Endodermal cell (in vitro differentiated cells): ENCODE data around the gene MID1. TPM values are rescaled to one million over a fixed set of nuclear protein-coding genes. Genes with fewer than 3 reads are reported as not detected.

Experiments used
- DNase-seq: peaks from one replicate; pipeline ENCODE4 v3.0.0-alpha.2; 2017
- H3K27ac ChIP-seq: 2 replicates; pipeline ENCODE4 v1.5.1; 2013; ENCODE audit warnings: mild to moderate bottlenecking, low read depth, low read length, moderate library complexity
- H3K27me3 ChIP-seq: 2 replicates; pipeline ENCODE4 v1.6.1; 2013; ENCODE audit warnings: mild to moderate bottlenecking, low read length, moderate library complexity; ENCODE audit not compliant: insufficient read depth, control insufficient read depth, poor library complexity, severe bottlenecking
- H3K36me3 ChIP-seq: 2 replicates; pipeline ENCODE4 v1.7.0; 2013; ENCODE audit warnings: mild to moderate bottlenecking, low read length, moderate library complexity; ENCODE audit not compliant: control insufficient read depth, insufficient read depth
- H3K4me1 ChIP-seq: one replicate; pipeline ENCODE4 v1.7.0; 2013; ENCODE audit warnings: low read length; ENCODE audit not compliant: control insufficient read depth, insufficient read depth
- H3K4me3 ChIP-seq: 2 replicates; pipeline ENCODE4 v1.5.1; 2013; ENCODE audit warnings: mild to moderate bottlenecking, low read length, moderate library complexity
- H3K9ac ChIP-seq: 2 replicates; pipeline ENCODE4 v1.6.1; 2013; ENCODE audit warnings: mild to moderate bottlenecking, low read length, moderate library complexity; ENCODE audit not compliant: poor library complexity, severe bottlenecking; ENCODE audit errors: extremely low read depth
- H3K9me3 ChIP-seq: 2 replicates; pipeline ENCODE4 v1.6.1; 2013; ENCODE audit warnings: mild to moderate bottlenecking, low read length, moderate library complexity; ENCODE audit not compliant: control insufficient read depth
- H3K27ac Mint-ChIP-seq: 2 replicates; pipeline ENCODE4 v1.8.0; 2020; ENCODE audit warnings: mixed read lengths
- H3K27me3 Mint-ChIP-seq: 2 replicates; pipeline ENCODE4 v1.8.0; 2021; ENCODE audit warnings: mild to moderate bottlenecking, mixed read lengths; ENCODE audit not compliant: insufficient read depth
- H3K36me3 Mint-ChIP-seq: 2 replicates; pipeline ENCODE4 v1.8.0; 2020; ENCODE audit warnings: low read depth, mixed read lengths
- H3K4me1 Mint-ChIP-seq: 2 replicates; pipeline ENCODE4 v1.8.0; 2020; ENCODE audit warnings: mixed read lengths
- H3K4me3 Mint-ChIP-seq: 2 replicates; pipeline ENCODE4 v1.8.0; 2020; ENCODE audit warnings: mild to moderate bottlenecking, moderate library complexity, mixed read lengths
- H3K9me3 Mint-ChIP-seq: 2 replicates; pipeline ENCODE4 v1.8.0; 2020; ENCODE audit warnings: mild to moderate bottlenecking, mixed read lengths
- WGBS, 2 experiments: methylation state at CpG; one replicate each; pipeline versions ENCODE4 v1.1.5 to v1.1.7; 2013; ENCODE audit warnings: missing lambda C conversion rate in 2 of 2, mixed read lengths in 1 of 2; ENCODE audit not compliant: insufficient coverage in 1 of 2, insufficient read length in 1 of 2; 5-methylcytosine and 5-hydroxymethylcytosine counted together
- total RNA-seq, 2 donors: library from RNA; stranded (reverse); fragmentation: NEBNext Ultra II Directional in 1 of 2; extraction: Animal tissue kit (Norgen Biotek cat#: 25700) in 1 of 2; gene quantifications; 2 replicates in 1 of 2; 3 replicates in 1 of 2; pipeline ENCODE4 v1.2.1, GENCODE V29; 2021
- TF ChIP-seq, protein P1 (sequence below): fragments of 200-600 bp; sonication (generic); conservative IDR thresholded peaks from 2 replicates; pipeline ENCODE4 v1.5.0; 2021; ENCODE audit warnings: antibody characterized with exemption, mild to moderate bottlenecking

MID1 gene
- total RNA-seq, 2 donors from 2014 or later = 23.5 to 24.9 TPM

DNA sequence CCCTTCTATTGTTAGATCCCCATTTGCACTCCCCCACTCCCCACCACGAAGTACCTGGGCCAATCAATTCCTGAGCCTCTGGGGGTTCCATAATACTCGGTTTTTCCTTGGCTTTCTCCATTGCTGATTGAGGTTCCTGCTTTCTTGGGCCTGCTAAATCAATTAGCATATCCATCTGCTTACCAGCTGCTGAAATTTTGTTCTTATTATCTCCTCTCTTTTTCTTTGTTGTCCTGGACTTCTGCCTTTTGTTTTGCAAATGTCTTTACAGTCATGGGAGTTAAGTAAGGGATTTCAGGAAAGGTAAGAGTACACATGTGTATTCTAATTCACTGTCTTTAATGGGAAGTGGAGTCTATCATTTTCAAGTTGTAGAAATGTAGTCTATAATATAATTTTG is 222.2 kb downstream of the MID1 start:
- WGBS, 2 experiments = 48 to 52% methylated on average over 2 of the region's 2 CpGs
- Mint-ChIP-seq H3K9me3 (peaks cover 74% of the 10 kb centered on the region), H3K27ac (no peak overlapping the region), H3K27me3 (no peaks in the 10 kb centered on the region), H3K4me3 (no peak overlapping the region), H3K4me1 (no peaks in the 10 kb centered on the region), H3K36me3 (no peaks in the 10 kb centered on the region)
- Histone ChIP-seq H3K27ac (no peak overlapping the region), H3K36me3 (no peaks in the 10 kb centered on the region), H3K9me3 (no peaks in the 10 kb centered on the region), H3K9ac (no peak overlapping the region), H3K4me3 (no peak overlapping the region), H3K4me1 (no peaks in the 10 kb centered on the region), H3K27me3 (no peaks in the 10 kb centered on the region)
- no peak for DNase-seq
- TF ChIP-seq, protein P1, sequence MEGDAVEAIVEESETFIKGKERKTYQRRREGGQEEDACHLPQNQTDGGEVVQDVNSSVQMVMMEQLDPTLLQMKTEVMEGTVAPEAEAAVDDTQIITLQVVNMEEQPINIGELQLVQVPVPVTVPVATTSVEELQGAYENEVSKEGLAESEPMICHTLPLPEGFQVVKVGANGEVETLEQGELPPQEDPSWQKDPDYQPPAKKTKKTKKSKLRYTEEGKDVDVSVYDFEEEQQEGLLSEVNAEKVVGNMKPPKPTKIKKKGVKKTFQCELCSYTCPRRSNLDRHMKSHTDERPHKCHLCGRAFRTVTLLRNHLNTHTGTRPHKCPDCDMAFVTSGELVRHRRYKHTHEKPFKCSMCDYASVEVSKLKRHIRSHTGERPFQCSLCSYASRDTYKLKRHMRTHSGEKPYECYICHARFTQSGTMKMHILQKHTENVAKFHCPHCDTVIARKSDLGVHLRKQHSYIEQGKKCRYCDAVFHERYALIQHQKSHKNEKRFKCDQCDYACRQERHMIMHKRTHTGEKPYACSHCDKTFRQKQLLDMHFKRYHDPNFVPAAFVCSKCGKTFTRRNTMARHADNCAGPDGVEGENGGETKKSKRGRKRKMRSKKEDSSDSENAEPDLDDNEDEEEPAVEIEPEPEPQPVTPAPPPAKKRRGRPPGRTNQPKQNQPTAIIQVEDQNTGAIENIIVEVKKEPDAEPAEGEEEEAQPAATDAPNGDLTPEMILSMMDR = no peak

DNA sequence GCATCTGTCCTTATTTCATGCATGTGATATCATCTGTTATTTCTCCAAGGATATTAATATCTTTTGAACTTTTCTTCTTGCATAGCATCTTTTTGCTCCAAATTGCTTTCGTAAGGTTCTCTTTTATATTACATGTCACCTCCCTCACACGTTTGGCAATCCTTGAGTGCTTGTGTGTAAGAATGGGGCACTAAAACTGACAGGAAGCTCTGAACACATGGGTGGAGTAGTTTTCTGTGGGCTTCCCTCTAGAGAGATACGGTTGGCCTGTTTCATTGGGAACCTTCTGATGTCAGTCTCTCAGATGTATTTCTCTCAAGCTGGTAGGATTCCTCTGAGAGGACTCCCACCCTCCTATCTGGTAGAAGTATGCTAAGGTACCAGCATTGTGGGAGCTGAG is 223.0 kb downstream of the MID1 start:
- Mint-ChIP-seq H3K36me3 (no peaks in the 10 kb centered on the region), H3K27me3 (no peaks in the 10 kb centered on the region), H3K9me3 (peaks cover 74% of the 10 kb centered on the region), H3K4me3 (no peak overlapping the region), H3K27ac (no peak overlapping the region), H3K4me1 (no peaks in the 10 kb centered on the region)
- no peaks in the 10 kb centered on the region for H3K4me1 ChIP-seq
- DNase-seq = no peak
- H3K9me3 ChIP-seq = no peaks in the 10 kb centered on the region
- no peak overlapping the region for H3K4me3 ChIP-seq
- no peaks in the 10 kb centered on the region for H3K36me3 ChIP-seq
- no peak overlapping the region for H3K27ac ChIP-seq
- no peak overlapping the region for H3K9ac ChIP-seq
- TF ChIP-seq, protein P1 = no peak
- no peaks in the 10 kb centered on the region for H3K27me3 ChIP-seq
- WGBS, 2 experiments = 95% methylated on average over 2 of the region's 3 CpGs; no CpG with 5 or more reads in 1 of the 2 experiments

DNA sequence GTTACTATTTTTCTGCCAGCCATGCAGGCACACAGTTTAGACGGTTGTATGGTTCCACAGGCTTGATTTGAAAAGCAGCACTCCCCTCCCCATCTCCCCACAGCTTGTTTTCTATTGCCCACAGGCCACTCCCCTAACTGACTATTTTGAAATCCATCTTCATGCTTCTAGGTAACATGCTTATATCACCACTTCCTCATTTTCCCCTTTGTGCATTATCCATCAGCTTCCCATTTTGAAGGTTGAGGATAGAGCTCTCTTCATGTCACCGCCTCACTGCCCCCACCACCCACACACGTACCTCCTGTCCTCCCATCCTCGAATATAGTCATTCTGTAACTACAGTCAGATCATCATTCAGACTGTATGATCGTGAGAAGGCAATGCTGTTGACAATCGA is 224.7 kb downstream of the MID1 start:
- no peak overlapping the region for H3K4me3 Mint-ChIP-seq
- no peaks in the 10 kb centered on the region for H3K36me3 Mint-ChIP-seq
- Histone ChIP-seq H3K9me3 (no peaks in the 10 kb centered on the region), H3K4me1 (no peaks in the 10 kb centered on the region), H3K4me3 (no peak overlapping the region), H3K9ac (no peak overlapping the region), H3K36me3 (no peaks in the 10 kb centered on the region), H3K27ac (no peak overlapping the region), H3K27me3 (no peaks in the 10 kb centered on the region)
- no peak overlapping the region for H3K27ac Mint-ChIP-seq
- TF ChIP-seq, protein P1 = no peak
- peaks cover 63% of the 10 kb centered on the region for H3K9me3 Mint-ChIP-seq
- 80 to 94% methylated on average over 1 to 6 of the region's 6 CpGs for WGBS, 2 experiments
- DNase-seq = no peak
- H3K4me1 Mint-ChIP-seq = no peaks in the 10 kb centered on the region
- no peaks in the 10 kb centered on the region for H3K27me3 Mint-ChIP-seq
